Astrocyte (in vitro differentiated cells and primary cell): ENCODE data around the gene FGGY. TPM values are rescaled to one million over a fixed set of nuclear protein-coding genes. Genes with fewer than 3 reads are reported as not detected.
"Not testable (repeated sequence)": the region's sequence is repeated elsewhere in the genome, so short reads cannot be mapped to it uniquely, and the experiment has no call there.

Experiments
- DNase-seq: peaks from one replicate; pipeline ENCODE4 v3.0.0-alpha.2; 2010; ENCODE audit warnings: low read depth
- FAIRE-seq: peaks from 2 replicates; lab custom pipeline; 2011; peaks lifted over from hg19 to GRCh38; lab: Jason Lieb, UNC
- H2AFZ ChIP-seq: 2 replicates; pipeline ENCODE4 v1.6.0; 2012; ENCODE audit warnings: low read depth, low read length, inconsistent platforms
- H3K27ac ChIP-seq: 2 replicates; pipeline ENCODE4 v1.5.1; 2011; ENCODE audit warnings: low read depth, low read length, inconsistent platforms
- H3K27me3 ChIP-seq: 2 replicates; pipeline ENCODE4 v1.6.0; 2011; ENCODE audit warnings: low read length, inconsistent platforms; ENCODE audit not compliant: insufficient read depth
- H3K36me3 ChIP-seq: 2 replicates; pipeline ENCODE4 v1.5.1; 2011; ENCODE audit warnings: low read length, inconsistent platforms; ENCODE audit not compliant: insufficient read depth
- H3K4me1 ChIP-seq: 2 replicates; pipeline ENCODE4 v1.5.1; 2011; ENCODE audit warnings: low read length, inconsistent platforms; ENCODE audit not compliant: insufficient read depth
- H3K4me2 ChIP-seq: 2 replicates; pipeline ENCODE4 v1.6.0; 2012; ENCODE audit warnings: low read length, inconsistent platforms
- H3K4me3 ChIP-seq: 2 replicates; pipeline ENCODE4 v1.5.1; 2011; ENCODE audit warnings: low read depth, mild to moderate bottlenecking, low read length, inconsistent platforms; ENCODE audit not compliant: insufficient read depth
- H3K79me2 ChIP-seq: 2 replicates; pipeline ENCODE4 v1.6.0; 2012; ENCODE audit warnings: mild to moderate bottlenecking, low read length, inconsistent platforms; ENCODE audit not compliant: insufficient read depth
- H3K9ac ChIP-seq: 2 replicates; pipeline ENCODE4 v1.6.0; 2012; ENCODE audit warnings: mild to moderate bottlenecking, low read length, inconsistent platforms
- H3K9me3 ChIP-seq: 2 replicates; pipeline ENCODE4 v1.5.1; 2012; ENCODE audit warnings: low read depth, mild to moderate bottlenecking, low read length, inconsistent platforms; ENCODE audit not compliant: insufficient read depth
- H4K20me1 ChIP-seq: 2 replicates; pipeline ENCODE4 v1.6.0; 2012; ENCODE audit warnings: low read length, inconsistent platforms; ENCODE audit not compliant: insufficient read depth
- H3K27ac Mint-ChIP-seq: one replicate; pipeline ENCODE4 v1.8.0; 2021; ENCODE audit warnings: mild to moderate bottlenecking, mixed read lengths; ENCODE audit not compliant: unreplicated experiment
- H3K27me3 Mint-ChIP-seq: one replicate; pipeline ENCODE4 v1.8.0; 2021; ENCODE audit warnings: low read depth, mixed read lengths; ENCODE audit not compliant: unreplicated experiment
- H3K36me3 Mint-ChIP-seq: one replicate; pipeline ENCODE4 v1.8.0; 2021; ENCODE audit warnings: low read depth, mixed read lengths; ENCODE audit not compliant: unreplicated experiment
- H3K4me1 Mint-ChIP-seq: one replicate; pipeline ENCODE4 v1.8.0; 2021; ENCODE audit warnings: low read depth, mixed read lengths; ENCODE audit not compliant: unreplicated experiment
- H3K4me3 Mint-ChIP-seq: one replicate; pipeline ENCODE4 v1.8.0; 2021; ENCODE audit warnings: mild to moderate bottlenecking, moderate library complexity, mixed read lengths; ENCODE audit not compliant: unreplicated experiment
- H3K9me3 Mint-ChIP-seq: one replicate; pipeline ENCODE4 v1.8.0; 2021; ENCODE audit warnings: mild to moderate bottlenecking, mixed read lengths; ENCODE audit not compliant: unreplicated experiment
- EZH2 ChIP-seq: IDR thresholded peaks from 2 replicates; pipeline ENCODE4 v1.6.1; 2012; ENCODE audit warnings: mild to moderate bottlenecking, low read length, inconsistent platforms; ENCODE audit not compliant: insufficient read depth
- total RNA-seq: library from RNA; stranded (reverse); gene quantifications from 2 replicates; pipeline ENCODE4 v1.2.1, GENCODE V29; 2021
- TF ChIP-seq, protein P1 (sequence below): IDR thresholded peaks from 2 replicates; pipeline ENCODE4 v1.5.1; 2011; ENCODE audit warnings: low read depth, mild to moderate bottlenecking, inconsistent platforms, low read length, moderate library complexity; ENCODE audit not compliant: insufficient read depth

The FGGY gene
- total RNA-seq, 1 donor from 2014 or later: 6.8 TPM

DNA sequence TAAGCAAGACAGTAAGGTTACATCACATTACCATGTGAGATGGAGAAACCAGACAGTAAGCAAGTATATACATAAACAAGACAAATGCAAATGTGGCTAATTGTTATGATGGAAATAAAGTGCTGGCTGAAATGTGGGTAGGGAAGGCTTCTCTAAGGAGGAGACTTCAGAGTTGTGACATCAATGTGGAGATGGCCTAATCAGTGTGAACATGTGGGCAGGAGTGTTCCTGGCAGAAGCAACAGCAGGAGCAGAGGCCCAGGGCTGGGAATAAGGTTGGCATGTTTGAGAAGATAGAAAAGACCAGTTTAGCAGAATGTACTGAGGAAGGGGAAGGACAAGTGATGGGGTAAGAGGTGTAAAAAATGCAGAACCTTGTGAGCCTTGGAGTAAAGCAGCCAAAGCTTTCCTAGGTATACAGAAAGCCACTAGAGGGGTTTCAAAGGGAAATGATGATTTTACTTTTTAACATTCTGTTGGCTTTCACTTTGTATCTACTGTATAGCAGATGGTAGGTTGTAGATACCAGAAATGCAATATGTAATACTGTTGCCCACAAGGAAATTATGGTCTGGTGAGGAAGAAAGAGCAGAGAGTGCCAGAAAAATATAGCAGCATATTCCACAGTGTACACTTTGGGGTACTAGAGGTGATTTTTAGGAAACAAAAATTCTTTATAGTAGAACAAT, 197.4 kb downstream of the FGGY start:
- FAIRE-seq: no peak
- Histone ChIP-seq H4K20me1 (no peaks in the 10 kb centered on the region), H3K9me3 (no peaks in the 10 kb centered on the region)

DNA sequence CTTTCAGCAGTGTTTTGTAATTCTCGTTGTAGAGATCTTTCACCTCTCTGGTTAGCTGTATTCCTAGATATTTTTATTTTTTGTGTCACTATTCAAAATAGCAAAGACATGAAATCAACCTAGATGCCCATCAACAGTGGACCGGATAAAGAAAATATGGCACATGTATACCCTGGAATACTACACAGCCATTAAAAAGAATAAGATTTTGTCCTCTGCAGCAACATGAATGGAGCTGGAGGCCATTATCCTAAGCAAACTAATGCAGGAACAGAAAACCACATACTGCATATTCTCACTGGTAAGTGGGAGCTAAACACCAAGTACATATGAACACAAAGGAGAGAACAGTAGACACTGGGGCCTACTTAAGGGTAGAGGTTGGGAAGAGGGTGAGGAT, 199.3 kb downstream of the FGGY start:
- H2AFZ ChIP-seq, DNase-seq, H3K4me3 ChIP-seq, H3K27me3 ChIP-seq, H3K9me3 ChIP-seq, H3K79me2 ChIP-seq, H3K4me2 ChIP-seq, H3K4me3 Mint-ChIP-seq, H3K9ac ChIP-seq, H3K27ac ChIP-seq, FAIRE-seq, H3K27ac Mint-ChIP-seq, H3K36me3 Mint-ChIP-seq, H3K9me3 Mint-ChIP-seq, H3K36me3 ChIP-seq, H3K27me3 Mint-ChIP-seq, H4K20me1 ChIP-seq: not testable (repeated sequence)
- H3K4me1 ChIP-seq: peaks cover 11% of the 10 kb centered on the region
- peaks cover 19% of the 10 kb centered on the region for H3K4me1 Mint-ChIP-seq

More for the DNA sequence above, 197.4 kb downstream of the FGGY start:
- Mint-ChIP-seq H3K4me1 (peaks cover 9% of the 10 kb centered on the region), H3K4me3 (no peak overlapping the region), H3K27ac (no peak overlapping the region), H3K9me3 (peaks cover 11% of the 10 kb centered on the region), H3K36me3 (no peaks in the 10 kb centered on the region), H3K27me3 (no peaks in the 10 kb centered on the region)
- no peaks in the 10 kb centered on the region for H3K79me2 ChIP-seq
- H3K27me3 ChIP-seq: no peaks in the 10 kb centered on the region
- no peak for TF ChIP-seq EZH2
- TF ChIP-seq, protein P1, sequence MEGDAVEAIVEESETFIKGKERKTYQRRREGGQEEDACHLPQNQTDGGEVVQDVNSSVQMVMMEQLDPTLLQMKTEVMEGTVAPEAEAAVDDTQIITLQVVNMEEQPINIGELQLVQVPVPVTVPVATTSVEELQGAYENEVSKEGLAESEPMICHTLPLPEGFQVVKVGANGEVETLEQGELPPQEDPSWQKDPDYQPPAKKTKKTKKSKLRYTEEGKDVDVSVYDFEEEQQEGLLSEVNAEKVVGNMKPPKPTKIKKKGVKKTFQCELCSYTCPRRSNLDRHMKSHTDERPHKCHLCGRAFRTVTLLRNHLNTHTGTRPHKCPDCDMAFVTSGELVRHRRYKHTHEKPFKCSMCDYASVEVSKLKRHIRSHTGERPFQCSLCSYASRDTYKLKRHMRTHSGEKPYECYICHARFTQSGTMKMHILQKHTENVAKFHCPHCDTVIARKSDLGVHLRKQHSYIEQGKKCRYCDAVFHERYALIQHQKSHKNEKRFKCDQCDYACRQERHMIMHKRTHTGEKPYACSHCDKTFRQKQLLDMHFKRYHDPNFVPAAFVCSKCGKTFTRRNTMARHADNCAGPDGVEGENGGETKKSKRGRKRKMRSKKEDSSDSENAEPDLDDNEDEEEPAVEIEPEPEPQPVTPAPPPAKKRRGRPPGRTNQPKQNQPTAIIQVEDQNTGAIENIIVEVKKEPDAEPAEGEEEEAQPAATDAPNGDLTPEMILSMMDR: no peak
- no peak overlapping the region for H2AFZ ChIP-seq
- H3K36me3 ChIP-seq: no peaks in the 10 kb centered on the region
- H3K9ac ChIP-seq: no peak overlapping the region
- H3K27ac ChIP-seq: no peak overlapping the region
- H3K4me1 ChIP-seq: peaks cover 8% of the 10 kb centered on the region
- DNase-seq: no peak
- no peak overlapping the region for H3K4me3 ChIP-seq
- H3K4me2 ChIP-seq: no peak overlapping the region

DNA sequence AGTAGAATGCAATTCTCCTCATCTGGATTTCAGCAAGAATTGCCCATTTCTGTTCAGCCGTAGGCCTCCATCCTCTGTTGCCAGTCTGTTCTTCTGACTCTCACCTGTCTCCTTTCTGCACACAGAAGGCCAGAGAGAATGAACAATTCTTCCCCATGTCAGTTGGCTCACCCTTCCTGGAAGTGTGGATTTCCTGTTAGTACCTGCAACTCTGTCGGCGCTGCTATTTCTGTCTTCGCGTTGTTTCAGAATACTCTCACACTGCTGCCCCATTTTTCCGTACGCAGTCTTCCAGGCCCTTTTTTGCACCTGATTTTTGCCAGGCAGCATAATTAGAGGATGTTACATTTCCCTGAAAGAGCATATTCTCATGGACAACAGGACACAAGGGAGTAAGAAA, 200.7 kb downstream of the FGGY start:
- no peak overlapping the region for H3K4me3 ChIP-seq
- peaks cover 11% of the 10 kb centered on the region for H3K4me1 ChIP-seq
- Mint-ChIP-seq H3K9me3 (peaks cover 9% of the 10 kb centered on the region), H3K27ac (no peak overlapping the region), H3K4me1 (peaks cover 30% of the 10 kb centered on the region), H3K27me3 (no peaks in the 10 kb centered on the region), H3K36me3 (no peaks in the 10 kb centered on the region), H3K4me3 (no peak overlapping the region)
- no peak for TF ChIP-seq EZH2
- TF ChIP-seq, protein P1: no peak
- no peaks in the 10 kb centered on the region for H3K9me3 ChIP-seq
- H4K20me1 ChIP-seq: no peaks in the 10 kb centered on the region
- H3K9ac ChIP-seq: no peak overlapping the region
- no peak overlapping the region for H3K4me2 ChIP-seq
- H3K27ac ChIP-seq: no peak overlapping the region
- DNase-seq (no peak), FAIRE-seq (no peak)
- no peak overlapping the region for H2AFZ ChIP-seq
- H3K27me3 ChIP-seq: no peaks in the 10 kb centered on the region
- no peaks in the 10 kb centered on the region for H3K36me3 ChIP-seq
- no peaks in the 10 kb centered on the region for H3K79me2 ChIP-seq
